ENCODE data around the gene PITPNM3. TPM values are rescaled to one million over a fixed set of nuclear protein-coding genes. Genes with fewer than 3 reads are reported as not detected.

Gene PITPNM3
- total RNA-seq, 1 experiment from 2014 or later = 4.2 TPM

DNA sequence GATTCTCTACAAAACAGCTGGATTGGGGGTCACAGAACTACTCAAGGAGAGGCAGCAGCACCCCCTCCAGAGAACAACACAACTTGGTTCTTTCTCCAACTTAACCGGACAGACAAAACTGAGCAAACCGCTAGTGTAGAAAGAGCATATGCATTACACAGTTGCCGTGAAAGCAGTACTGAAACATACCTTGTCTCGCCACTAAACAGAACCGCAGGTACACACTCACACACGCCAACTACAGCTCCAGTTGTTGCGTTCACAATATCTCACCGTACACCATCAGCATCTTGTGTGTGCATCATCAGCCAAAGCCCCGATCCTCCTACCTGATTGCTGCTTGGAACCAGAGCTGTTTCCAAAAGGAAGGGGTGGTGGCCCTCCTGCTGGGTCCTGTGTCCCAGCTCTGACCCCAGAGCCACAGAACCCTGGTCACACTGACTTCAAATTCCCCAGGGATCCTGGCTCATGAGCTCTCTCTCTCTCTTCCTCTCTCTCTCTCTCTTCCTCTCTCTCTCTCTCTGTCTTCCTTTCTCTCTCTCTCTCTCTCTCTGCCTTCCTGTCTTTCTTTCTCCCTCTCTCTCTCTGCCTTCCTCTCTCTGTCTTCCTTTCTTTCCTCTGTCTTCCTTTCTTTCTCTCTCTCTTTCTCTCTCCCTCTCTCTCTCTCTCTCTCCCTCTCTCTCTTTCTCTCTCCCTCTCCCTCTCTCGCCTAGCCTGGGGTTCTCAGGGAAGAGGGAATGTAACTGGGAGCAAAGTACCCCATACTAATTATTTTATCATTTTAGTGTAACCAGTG is 103.7 kb downstream of the PITPNM3 start:
- RAD21 ChIA-PET (ENCODE audit: low non-redundant PET in 1 of 2, low total read pairs in 2 of 2, uncharacterized antibody in 2 of 2, unreplicated experiment in 2 of 2) = no interaction called here
- no peak overlapping the region for H3K4me2 ChIP-seq (ENCODE audit: low read length)
- no peaks in the 10 kb centered on the region for H3K9me3 ChIP-seq (ENCODE audit: control insufficient read depth in 1 of 2, insufficient read depth in 1 of 2, low read depth in 1 of 2, low read length in 2 of 2)
- H3K79me2 ChIP-seq (ENCODE audit: insufficient read depth, low read length) = no peaks in the 10 kb centered on the region
- DNase-seq (ENCODE audit: low read depth, low spot score) (no peak), ATAC-seq (no peak)
- intact Hi-C loops (cut with micrococcal nuclease) = no loop called here
- H3K27me3 ChIP-seq (ENCODE audit: insufficient read depth, low read length) = no peaks in the 10 kb centered on the region
- H3K9me2 ChIP-seq (ENCODE audit: insufficient read depth) = no peaks in the 10 kb centered on the region
- no peak overlapping the region for H3K9ac ChIP-seq (ENCODE audit: low read length)
- H2AFZ ChIP-seq (ENCODE audit: low read depth, low read length, poor library complexity, severe bottlenecking) = no peak overlapping the region
- CTCF ChIA-PET = no interaction called here
- no TSS peak for BruUV-seq (replicated peaks)
- no peak overlapping the region for H3K4me3 ChIP-seq (replicated peaks in 1 of 2; ENCODE audit: low read depth in 1 of 2, low read length in 2 of 2)
- TF ChIP-seq, protein P1, sequence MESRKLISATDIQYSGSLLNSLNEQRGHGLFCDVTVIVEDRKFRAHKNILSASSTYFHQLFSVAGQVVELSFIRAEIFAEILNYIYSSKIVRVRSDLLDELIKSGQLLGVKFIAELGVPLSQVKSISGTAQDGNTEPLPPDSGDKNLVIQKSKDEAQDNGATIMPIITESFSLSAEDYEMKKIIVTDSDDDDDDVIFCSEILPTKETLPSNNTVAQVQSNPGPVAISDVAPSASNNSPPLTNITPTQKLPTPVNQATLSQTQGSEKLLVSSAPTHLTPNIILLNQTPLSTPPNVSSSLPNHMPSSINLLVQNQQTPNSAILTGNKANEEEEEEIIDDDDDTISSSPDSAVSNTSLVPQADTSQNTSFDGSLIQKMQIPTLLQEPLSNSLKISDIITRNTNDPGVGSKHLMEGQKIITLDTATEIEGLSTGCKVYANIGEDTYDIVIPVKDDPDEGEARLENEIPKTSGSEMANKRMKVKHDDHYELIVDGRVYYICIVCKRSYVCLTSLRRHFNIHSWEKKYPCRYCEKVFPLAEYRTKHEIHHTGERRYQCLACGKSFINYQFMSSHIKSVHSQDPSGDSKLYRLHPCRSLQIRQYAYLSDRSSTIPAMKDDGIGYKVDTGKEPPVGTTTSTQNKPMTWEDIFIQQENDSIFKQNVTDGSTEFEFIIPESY (IDR thresholded peaks at IDR 0.05; ENCODE audit: extremely low read depth, insufficient replicate concordance, low read length) = no peak
- no peak for TF ChIP-seq EZH2 (IDR thresholded peaks at IDR 0.05)
- TF ChIP-seq, protein P2, sequence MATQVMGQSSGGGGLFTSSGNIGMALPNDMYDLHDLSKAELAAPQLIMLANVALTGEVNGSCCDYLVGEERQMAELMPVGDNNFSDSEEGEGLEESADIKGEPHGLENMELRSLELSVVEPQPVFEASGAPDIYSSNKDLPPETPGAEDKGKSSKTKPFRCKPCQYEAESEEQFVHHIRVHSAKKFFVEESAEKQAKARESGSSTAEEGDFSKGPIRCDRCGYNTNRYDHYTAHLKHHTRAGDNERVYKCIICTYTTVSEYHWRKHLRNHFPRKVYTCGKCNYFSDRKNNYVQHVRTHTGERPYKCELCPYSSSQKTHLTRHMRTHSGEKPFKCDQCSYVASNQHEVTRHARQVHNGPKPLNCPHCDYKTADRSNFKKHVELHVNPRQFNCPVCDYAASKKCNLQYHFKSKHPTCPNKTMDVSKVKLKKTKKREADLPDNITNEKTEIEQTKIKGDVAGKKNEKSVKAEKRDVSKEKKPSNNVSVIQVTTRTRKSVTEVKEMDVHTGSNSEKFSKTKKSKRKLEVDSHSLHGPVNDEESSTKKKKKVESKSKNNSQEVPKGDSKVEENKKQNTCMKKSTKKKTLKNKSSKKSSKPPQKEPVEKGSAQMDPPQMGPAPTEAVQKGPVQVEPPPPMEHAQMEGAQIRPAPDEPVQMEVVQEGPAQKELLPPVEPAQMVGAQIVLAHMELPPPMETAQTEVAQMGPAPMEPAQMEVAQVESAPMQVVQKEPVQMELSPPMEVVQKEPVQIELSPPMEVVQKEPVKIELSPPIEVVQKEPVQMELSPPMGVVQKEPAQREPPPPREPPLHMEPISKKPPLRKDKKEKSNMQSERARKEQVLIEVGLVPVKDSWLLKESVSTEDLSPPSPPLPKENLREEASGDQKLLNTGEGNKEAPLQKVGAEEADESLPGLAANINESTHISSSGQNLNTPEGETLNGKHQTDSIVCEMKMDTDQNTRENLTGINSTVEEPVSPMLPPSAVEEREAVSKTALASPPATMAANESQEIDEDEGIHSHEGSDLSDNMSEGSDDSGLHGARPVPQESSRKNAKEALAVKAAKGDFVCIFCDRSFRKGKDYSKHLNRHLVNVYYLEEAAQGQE (IDR thresholded peaks at IDR 0.05; ENCODE audit: low read depth) = no peak
- no peak for TF ChIP-seq EZH2phosphoT487 (IDR thresholded peaks at IDR 0.05; ENCODE audit: borderline replicate concordance)
- TF ChIP-seq CBX3 (IDR thresholded peaks at IDR 0.05; ENCODE audit: low read depth) = no peak
- no peak for TF ChIP-seq EGR1 (IDR thresholded peaks at IDR 0.05; ENCODE audit: low read depth)
- peaks cover 5 to 15% of the 10 kb centered on the region in 2 experiments for H3K4me1 ChIP-seq (ENCODE audit: control insufficient read depth in 1 of 2, insufficient read depth in 2 of 2, low read length in 2 of 2)
- H3K36me3 ChIP-seq (ENCODE audit: control insufficient read depth in 1 of 2, insufficient read depth in 2 of 2, low read length in 2 of 2) = peaks cover 12 to 13% of the 10 kb centered on the region in 2 experiments; a peak in 3 of 4 replicates
- no peak overlapping the region for H3K27ac ChIP-seq (ENCODE audit: low read depth, low read length)
- no peaks in the 10 kb centered on the region for H4K20me1 ChIP-seq (ENCODE audit: insufficient read depth)
- POLR2A ChIA-PET = no interaction called here

Data from HCT116 (cell line).